ENCODE measurements around the gene MED16.

GRCh38 chr19:885536-886224, 7.3 kb downstream of the MED16 start:
- TF ChIP-seq CTCF (IDR thresholded peaks at IDR 0.05) (no peak), RELA (CRISPR knock-in tag; IDR thresholded peaks at IDR 0.05; ENCODE audit: borderline replicate concordance) (0 out of 2 replicates have a peak, but pooled peaks have one; percentile 41), CBFB (CRISPR knock-in tag; IDR thresholded peaks at IDR 0.05; ENCODE audit: low read depth) (no peak), PRDM15 (CRISPR knock-in tag; IDR thresholded peaks at IDR 0.05) (no peak), ZBTB43 (CRISPR knock-in tag; IDR thresholded peaks at IDR 0.05) (no peak), ZNF138 (CRISPR knock-in tag; conservative IDR thresholded peaks at IDR 0.05) (no peak), SP1 (CRISPR knock-in tag; conservative IDR thresholded peaks at IDR 0.05) (no peak), USF2 (CRISPR knock-in tag; IDR thresholded peaks at IDR 0.05) (no peak), JUN (CRISPR knock-in tag; IDR thresholded peaks at IDR 0.05) (no peak), ZBTB21 (CRISPR knock-in tag; IDR thresholded peaks at IDR 0.05; ENCODE audit: borderline replicate concordance) (no peak), IRF1 (CRISPR knock-in tag; IDR thresholded peaks at IDR 0.05) (no peak)

Measured in WTC11 (cell line).